ENCODE results near the gene VPS54.

The VPS54 gene

GRCh38 chr2:64019083-64019974 lies at the start of gene VPS54:
Gene VPS54, minus strand, starts transcription at chr2:64019428. Its CDS starts 35,429 bp downstream, at chr2:63983999.
- peak; percentile 70 for DNase-seq (ENCODE audit: low read depth)

- peak; percentile 7 for DNase-seq (ENCODE audit: low read depth)
Measured at GRCh38 chr2:64067326-64067725, 48.1 kb upstream of the VPS54 start.

GRCh38 chr2:64065516-64065915 lies 46.3 kb upstream of the VPS54 start:
- no peak for DNase-seq (ENCODE audit: low read depth)

- DNase-seq (ENCODE audit: low read depth): no peak
Measured at GRCh38 chr2:64063924-64064331, 44.7 kb upstream of the VPS54 start.

- no peak for DNase-seq (ENCODE audit: low read depth)
Measured at GRCh38 chr2:64063454-64063853, 44.2 kb upstream of the VPS54 start.

GRCh38 chr2:64062840-64063239 lies 43.6 kb upstream of the VPS54 start:
- peak; percentile 53 for DNase-seq (ENCODE audit: low read depth)

- DNase-seq (ENCODE audit: low read depth): no peak
Measured at GRCh38 chr2:64059270-64059669, 40.0 kb upstream of the VPS54 start.

GRCh38 chr2:64056021-64056420 lies 36.8 kb upstream of the VPS54 start:
- no peak for DNase-seq (ENCODE audit: low read depth)

GRCh38 chr2:64054161-64054915 lies 35.1 kb upstream of the VPS54 start:
- no peak for DNase-seq (ENCODE audit: low read depth)

- no peak for DNase-seq (ENCODE audit: low read depth)
Measured at GRCh38 chr2:64052463-64053241, 33.4 kb upstream of the VPS54 start.

GRCh38 chr2:64049633-64050220 lies 30.5 kb upstream of the VPS54 start:
- peak; percentile 53 for DNase-seq (ENCODE audit: low read depth)

GRCh38 chr2:64045938-64046337 lies 26.7 kb upstream of the VPS54 start:
- DNase-seq (ENCODE audit: low read depth): no peak

GRCh38 chr2:64040161-64040560 lies 20.9 kb upstream of the VPS54 start:
- DNase-seq (ENCODE audit: low read depth): no peak

GRCh38 chr2:64036034-64036705 lies 16.9 kb upstream of the VPS54 start:
- DNase-seq (ENCODE audit: low read depth): peak; percentile 17

GRCh38 chr2:64035072-64035942 lies 16.1 kb upstream of the VPS54 start:
- peak; percentile 25 for DNase-seq (ENCODE audit: low read depth)

GRCh38 chr2:64029116-64029665 lies 10.0 kb upstream of the VPS54 start:
- no peak for DNase-seq (ENCODE audit: low read depth)

- DNase-seq (ENCODE audit: low read depth): no peak
Measured at GRCh38 chr2:64025741-64026140, 6.5 kb upstream of the VPS54 start.

GRCh38 chr2:64024259-64024949 lies 5.2 kb upstream of the VPS54 start:
- DNase-seq (ENCODE audit: low read depth): no peak

GRCh38 chr2:64023485-64024258 lies 4.4 kb upstream of the VPS54 start:
- DNase-seq (ENCODE audit: low read depth): no peak
